Upper lobe of left lung (tissue), 4 donors: ENCODE measurements around the gene NACC2.

Experiments used
- CTCF ChIP-seq, 6 experiments: fragments of 450-650 bp in 4 of 6; fragments of 200-600 bp in 2 of 6; sonication (generic) in 2 of 6; IDR thresholded peaks; one replicate each; pipeline ENCODE4 v1.5.1; 2016 to 2019; ENCODE audit warnings: antibody characterized with exemption in 6 of 6
- EP300 ChIP-seq, 4 donors: sonication (generic); formaldehyde crosslinking; IDR thresholded peaks; one replicate each; pipeline ENCODE4 v1.5.1; 2017; ENCODE audit warnings: antibody characterized with exemption in 4 of 4, control low read depth in 2 of 4
- POLR2A ChIP-seq, 4 donors: fragments of 450-650 bp; IDR thresholded peaks; one replicate each; pipeline ENCODE4 v1.5.1; 2016 to 2017; ENCODE audit warnings: antibody characterized with exemption in 4 of 4, mild to moderate bottlenecking in 2 of 4
- POLR2AphosphoS5 ChIP-seq, 2 donors: sonication (generic); formaldehyde crosslinking; IDR thresholded peaks; one replicate each; pipeline ENCODE4 v1.5.1; 2017; ENCODE audit warnings: antibody characterized with exemption in 2 of 2

DNA sequence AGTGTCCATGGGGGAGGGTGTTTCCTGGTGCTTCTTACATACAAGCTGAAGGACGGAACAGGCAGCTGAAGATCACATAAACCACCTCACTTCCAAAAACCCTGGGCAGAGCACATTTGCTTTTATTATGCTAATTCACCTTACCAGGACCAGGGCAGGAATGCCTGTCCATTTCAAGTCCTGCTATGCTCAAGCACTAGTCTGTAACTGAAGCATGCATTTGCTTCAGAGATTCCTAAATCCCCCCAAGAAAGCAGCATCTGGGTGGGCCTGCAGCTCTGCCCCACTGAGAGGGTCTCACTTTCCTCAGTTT, 9.4 kb upstream of the NACC2 start:
- no peak for TF ChIP-seq CTCF (IDR thresholded peaks at IDR 0.05)
- TF ChIP-seq EP300 (IDR thresholded peaks at IDR 0.05) = no peak
- TF ChIP-seq POLR2A (IDR thresholded peaks at IDR 0.05) = no peak
- TF ChIP-seq POLR2AphosphoS5 (IDR thresholded peaks at IDR 0.05) = no peak
